GM10266 (cell line): ENCODE data around the gene FOXI1.
"Not testable (repeated sequence)": the region's sequence is repeated elsewhere in the genome, so short reads cannot be mapped to it uniquely, and the experiment has no call there.

Source experiments
- DNase-seq: peaks from one replicate; pipeline ENCODE4 v3.0.0; 2012; ENCODE audit errors: extremely low spot score
- TF ChIP-seq, protein P1 (sequence below): IDR thresholded peaks from 2 replicates; pipeline ENCODE4 v1.5.1; 2012; ENCODE audit warnings: mild to moderate bottlenecking, low read depth; ENCODE audit not compliant: control insufficient read depth, insufficient read depth; ENCODE audit errors: missing control alignments

FOXI1 gene

DNA sequence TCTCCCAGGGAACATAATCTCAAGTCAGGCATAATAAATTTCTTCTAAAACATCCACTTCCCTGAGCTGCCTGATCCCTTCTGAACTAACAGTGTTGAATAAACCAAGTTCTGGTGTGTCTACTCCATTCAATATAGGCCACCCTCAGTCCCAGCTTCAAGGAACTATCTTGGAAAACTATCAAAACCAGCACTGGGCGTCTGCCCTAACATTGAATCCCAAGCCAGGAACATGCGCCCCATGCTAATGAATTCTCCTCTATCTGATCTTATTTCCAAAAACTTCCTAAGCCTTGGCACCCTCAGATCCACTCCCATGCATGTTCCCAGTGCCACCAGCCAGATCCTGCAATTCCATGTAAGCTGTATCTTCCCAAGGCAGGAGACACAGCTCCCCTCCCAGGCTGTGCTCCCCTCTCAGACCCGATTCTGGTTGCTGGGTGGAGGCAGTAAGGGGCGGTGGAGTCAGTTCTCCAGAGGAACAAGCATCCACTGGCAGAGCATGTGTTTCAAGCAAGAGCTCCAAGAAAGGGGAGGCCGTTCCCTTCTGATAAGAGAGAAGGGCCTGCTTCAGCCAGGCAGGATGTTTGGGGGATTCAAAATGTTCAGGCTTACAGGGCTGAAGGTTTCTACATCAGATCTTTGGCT lies 13.1 kb upstream of the FOXI1 start:
- TF ChIP-seq, protein P1, sequence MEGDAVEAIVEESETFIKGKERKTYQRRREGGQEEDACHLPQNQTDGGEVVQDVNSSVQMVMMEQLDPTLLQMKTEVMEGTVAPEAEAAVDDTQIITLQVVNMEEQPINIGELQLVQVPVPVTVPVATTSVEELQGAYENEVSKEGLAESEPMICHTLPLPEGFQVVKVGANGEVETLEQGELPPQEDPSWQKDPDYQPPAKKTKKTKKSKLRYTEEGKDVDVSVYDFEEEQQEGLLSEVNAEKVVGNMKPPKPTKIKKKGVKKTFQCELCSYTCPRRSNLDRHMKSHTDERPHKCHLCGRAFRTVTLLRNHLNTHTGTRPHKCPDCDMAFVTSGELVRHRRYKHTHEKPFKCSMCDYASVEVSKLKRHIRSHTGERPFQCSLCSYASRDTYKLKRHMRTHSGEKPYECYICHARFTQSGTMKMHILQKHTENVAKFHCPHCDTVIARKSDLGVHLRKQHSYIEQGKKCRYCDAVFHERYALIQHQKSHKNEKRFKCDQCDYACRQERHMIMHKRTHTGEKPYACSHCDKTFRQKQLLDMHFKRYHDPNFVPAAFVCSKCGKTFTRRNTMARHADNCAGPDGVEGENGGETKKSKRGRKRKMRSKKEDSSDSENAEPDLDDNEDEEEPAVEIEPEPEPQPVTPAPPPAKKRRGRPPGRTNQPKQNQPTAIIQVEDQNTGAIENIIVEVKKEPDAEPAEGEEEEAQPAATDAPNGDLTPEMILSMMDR = no peak
- no peak for DNase-seq

- not testable (repeated sequence) for DNase-seq
Measured at GRCh38 chr5:170094329-170094728, 11.4 kb upstream of the FOXI1 start.

DNA sequence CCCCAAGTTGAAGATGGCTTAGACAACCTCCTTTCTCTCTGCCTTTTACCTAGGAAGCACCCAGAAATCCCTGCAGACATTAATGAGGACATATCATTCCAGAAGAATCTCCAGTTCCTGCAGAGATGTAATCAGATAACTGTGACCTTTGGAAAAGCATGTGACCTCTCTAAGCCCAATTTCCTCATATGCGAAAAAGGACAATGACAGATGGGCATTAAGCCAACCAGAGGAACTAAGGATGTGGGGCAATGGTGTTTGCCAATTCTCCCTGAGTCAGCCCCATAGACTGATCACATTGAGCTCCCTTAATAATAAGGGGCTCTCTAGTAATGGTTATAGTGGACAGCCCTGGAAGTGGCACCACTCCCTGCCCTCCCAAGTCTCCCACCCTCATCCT lies 10.1 kb upstream of the FOXI1 start:
- TF ChIP-seq, protein P1 = no peak

DNA sequence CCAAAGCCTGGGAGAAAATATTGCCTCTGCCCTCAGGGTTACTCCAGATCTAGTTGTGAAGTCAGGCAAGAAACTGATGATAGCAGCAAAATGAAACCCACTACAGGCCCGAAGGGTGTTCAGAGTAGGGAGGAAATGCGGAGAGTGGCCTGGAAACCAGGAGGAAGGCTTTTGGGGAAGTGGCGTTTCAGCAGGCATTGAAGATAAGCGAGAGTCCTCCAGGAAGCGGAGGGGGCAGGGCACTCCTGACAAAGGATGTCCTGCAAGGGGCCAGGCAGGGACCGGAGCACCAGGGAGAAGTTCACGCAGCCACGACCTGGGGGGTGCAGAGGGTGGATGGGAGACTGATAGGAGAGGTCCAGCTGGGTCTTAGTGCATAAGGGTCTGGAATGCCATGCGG lies 7.8 kb upstream of the FOXI1 start:
- no peak for DNase-seq
- TF ChIP-seq, protein P1 = no peak

More for the DNA sequence above, 10.1 kb upstream of the FOXI1 start:
- DNase-seq = no peak

DNA sequence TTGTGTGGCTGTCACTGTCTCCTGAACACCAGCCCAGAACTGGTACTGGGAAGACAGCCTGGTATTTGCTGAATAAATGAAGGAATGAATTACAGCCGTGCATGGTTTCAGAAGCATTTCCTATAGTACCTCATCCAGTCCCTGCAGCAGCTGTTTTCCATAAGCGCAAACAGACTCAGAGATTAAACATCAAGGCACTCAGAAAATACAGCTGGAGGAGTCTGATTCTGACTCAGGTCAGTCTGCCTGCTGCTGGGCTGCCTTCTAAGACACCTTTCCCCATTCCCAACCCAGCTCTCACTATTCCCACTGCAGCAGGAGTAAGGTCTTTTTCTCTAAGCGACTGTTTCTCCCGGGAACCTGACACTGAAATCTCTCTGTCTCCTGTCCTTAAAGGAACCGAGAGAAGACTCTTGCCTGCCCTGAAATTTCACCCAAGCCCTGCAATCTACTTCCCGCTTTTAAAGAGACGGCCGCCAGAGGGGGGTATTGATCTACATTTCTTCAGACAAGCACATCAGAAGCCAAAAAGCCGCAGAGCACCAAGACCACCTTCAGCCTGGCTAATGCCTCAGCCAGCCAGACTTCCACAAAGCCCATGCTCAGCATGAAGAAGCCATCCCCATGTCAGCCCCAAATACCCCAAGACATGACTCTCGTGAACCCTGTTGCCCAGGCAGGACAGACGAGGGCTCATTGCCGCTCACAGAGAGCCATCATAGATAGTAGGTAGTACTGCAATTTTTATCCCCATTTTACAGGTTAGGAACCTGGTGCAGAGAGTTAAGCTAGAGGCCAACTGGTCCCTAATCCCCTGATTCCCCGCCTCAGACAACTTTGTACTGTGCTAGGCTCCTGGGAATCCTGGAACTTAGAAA lies 5.4 kb upstream of the FOXI1 start:
- peak; percentile 75 for DNase-seq
- TF ChIP-seq, protein P1 = peak; percentile 57

GRCh38 chr5:170103447-170103846 lies 2.2 kb upstream of the FOXI1 start:
- DNase-seq = no peak
- TF ChIP-seq, protein P1 = no peak

DNA sequence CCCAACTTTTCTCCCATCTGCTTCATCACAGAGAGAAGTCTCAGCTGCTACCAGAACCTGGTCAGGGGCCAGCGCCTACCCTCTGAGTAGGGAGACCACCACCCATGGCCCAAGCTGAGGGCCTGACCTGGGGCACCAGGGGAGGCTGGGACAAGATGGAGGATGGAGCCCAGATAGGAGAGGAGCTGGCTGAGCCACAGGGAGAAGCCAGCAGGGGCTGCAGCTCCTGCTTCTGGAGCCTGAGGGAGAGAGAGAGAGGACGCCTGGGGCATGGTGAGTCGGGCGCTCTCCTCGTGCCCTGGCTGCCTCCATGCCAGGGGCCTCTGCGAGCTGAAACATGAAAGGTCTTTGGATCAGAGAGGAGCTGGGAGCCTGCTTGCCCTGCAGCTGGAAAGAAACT lies 1.4 kb upstream of the FOXI1 start:
- DNase-seq = no peak
- TF ChIP-seq, protein P1 = no peak
